ENCODE data around the gene BICD1.
"Not testable (repeated sequence)": the region's sequence is repeated elsewhere in the genome, so short reads cannot be mapped to it uniquely, and the experiment has no call there.

The BICD1 gene

DNA sequence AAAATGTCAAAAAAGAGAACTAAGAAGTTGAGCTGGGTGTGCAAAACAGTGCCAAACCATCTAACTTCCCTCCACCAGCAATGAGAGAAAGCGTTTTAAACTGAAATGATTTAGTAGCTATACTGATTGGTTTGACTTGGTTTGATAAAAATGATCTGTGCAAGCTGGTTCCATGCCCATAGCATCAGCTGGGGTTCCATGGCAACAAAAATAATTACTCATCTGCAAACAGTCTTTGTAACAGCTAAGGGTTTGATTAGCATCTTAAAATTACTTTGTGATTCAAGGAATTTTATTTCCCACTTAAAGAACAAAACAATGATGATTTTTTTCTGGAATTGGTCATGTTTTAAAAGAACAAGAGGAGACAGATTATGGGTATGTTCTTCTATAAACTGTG lies 15.0 kb upstream of the BICD1 start:
- H3K4me3 ChIP-seq (ENCODE audit: low read depth, low read length) = no peak overlapping the region
- CTCF ChIA-PET = interaction anchor here (1.0 kb wide), 2 partner anchors 14 to 30 kb away, joined by 3 read pairs; no protein-coding TSS in a partner anchor
- TF ChIP-seq, protein P1, sequence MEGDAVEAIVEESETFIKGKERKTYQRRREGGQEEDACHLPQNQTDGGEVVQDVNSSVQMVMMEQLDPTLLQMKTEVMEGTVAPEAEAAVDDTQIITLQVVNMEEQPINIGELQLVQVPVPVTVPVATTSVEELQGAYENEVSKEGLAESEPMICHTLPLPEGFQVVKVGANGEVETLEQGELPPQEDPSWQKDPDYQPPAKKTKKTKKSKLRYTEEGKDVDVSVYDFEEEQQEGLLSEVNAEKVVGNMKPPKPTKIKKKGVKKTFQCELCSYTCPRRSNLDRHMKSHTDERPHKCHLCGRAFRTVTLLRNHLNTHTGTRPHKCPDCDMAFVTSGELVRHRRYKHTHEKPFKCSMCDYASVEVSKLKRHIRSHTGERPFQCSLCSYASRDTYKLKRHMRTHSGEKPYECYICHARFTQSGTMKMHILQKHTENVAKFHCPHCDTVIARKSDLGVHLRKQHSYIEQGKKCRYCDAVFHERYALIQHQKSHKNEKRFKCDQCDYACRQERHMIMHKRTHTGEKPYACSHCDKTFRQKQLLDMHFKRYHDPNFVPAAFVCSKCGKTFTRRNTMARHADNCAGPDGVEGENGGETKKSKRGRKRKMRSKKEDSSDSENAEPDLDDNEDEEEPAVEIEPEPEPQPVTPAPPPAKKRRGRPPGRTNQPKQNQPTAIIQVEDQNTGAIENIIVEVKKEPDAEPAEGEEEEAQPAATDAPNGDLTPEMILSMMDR (IDR thresholded peaks at IDR 0.05; ENCODE audit: insufficient read depth, low read length, missing control alignments) = no peak
- DNase-seq (ENCODE audit: low read depth, low spot score) = no peak
- POLR2A ChIA-PET = no interaction called here

DNA sequence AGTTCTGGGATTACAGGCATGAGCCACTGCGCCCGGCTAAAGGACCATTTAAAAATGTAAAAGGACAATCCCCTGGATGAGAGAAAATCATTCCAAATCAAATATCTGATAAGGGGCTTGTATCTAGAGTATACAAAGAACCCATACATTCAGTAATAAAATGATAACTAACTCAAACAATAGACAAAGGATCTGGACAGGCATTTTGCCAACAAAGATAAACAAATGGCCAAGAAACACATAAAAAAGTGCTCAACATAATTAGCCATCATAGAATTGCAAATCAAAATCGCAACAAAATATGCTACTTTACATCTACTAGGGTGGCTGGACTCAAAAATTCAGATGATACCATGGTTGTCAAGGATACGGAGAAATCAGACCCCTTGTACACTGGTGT lies 8.5 kb upstream of the BICD1 start:
- TF ChIP-seq, protein P1 (IDR thresholded peaks at IDR 0.05; ENCODE audit: insufficient read depth, low read length, missing control alignments) = no peak
- DNase-seq (ENCODE audit: low read depth, low spot score) = no peak
- POLR2A ChIA-PET = no interaction called here
- CTCF ChIA-PET = no interaction called here
- no peak overlapping the region for H3K4me3 ChIP-seq (ENCODE audit: low read depth, low read length)

DNA sequence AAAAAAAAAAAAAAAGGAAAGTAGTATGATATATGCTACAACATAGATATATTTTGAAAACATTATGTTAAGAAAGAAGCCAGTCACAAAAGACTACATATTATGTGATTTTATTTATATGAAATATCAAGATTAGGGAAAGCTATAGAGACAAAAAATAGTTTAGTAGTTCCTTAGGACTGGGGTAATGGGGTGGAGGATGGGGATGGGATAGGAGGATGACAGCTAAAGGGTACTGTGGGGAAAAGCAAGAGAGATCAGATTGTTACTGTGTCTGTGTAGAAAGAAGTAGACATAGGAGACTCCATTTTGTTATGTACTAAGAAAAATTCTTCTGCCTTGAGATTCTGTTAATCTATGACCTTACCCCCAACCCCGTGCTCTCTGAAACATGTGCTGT lies 7.4 kb upstream of the BICD1 start:
- POLR2A ChIA-PET; DNase-seq (ENCODE audit: low read depth, low spot score); H3K4me3 ChIP-seq (ENCODE audit: low read depth, low read length); CTCF ChIA-PET: not testable (repeated sequence)

DNA sequence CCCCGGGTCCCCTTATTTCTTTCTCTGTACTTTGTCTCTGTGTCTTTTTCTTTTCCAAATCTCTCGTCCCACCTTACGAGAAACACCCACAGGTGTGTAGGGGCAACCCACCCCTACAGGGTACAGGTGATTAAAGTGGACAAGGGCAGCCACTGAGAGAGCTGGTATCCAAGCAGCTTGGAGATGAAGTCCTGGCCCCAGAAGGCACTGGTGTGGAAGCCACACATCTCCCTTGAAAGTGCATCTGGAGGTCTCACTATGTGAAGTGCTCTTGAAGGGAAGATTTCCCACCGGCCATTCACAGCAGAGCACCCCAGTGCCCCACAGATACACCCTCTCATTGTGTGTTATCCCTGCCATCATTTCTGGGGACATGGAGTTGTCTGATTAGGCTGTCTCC lies 6.3 kb upstream of the BICD1 start:
- TF ChIP-seq, protein P1 (IDR thresholded peaks at IDR 0.05; ENCODE audit: insufficient read depth, low read length, missing control alignments) = no peak
- no peak overlapping the region for H3K4me3 ChIP-seq (ENCODE audit: low read depth, low read length)
- ChIA-PET CTCF (no interaction called here), POLR2A (no interaction called here)
- no peak for DNase-seq (ENCODE audit: low read depth, low spot score)

DNA sequence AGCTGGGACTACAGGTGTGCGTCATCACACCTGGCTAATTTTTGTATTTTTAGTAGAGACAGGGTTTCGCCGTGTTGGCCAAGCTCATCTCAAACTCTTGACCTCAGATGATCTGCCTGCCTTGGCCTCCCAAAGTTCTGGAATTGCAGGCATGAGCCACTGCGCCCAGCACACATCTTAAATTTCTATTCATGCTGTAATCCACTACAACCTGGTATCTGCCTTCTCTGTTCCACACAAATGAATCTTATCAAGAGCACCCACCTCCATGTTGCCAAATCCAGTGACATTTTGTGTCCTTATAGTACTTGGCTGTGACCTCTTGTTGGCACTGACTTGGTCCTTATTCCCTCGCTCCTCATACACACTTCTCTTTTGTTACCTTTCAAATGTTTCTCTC lies 5.8 kb upstream of the BICD1 start:
- H3K4me3 ChIP-seq (ENCODE audit: low read depth, low read length) = no peak overlapping the region
- TF ChIP-seq, protein P1 (IDR thresholded peaks at IDR 0.05; ENCODE audit: insufficient read depth, low read length, missing control alignments) = no peak
- CTCF ChIA-PET = interaction anchor here (1.9 kb wide), 1 partner anchor 8 kb away, joined by 5 read pairs; no protein-coding TSS in a partner anchor
- POLR2A ChIA-PET = no interaction called here
- no peak for DNase-seq (ENCODE audit: low read depth, low spot score)

DNA sequence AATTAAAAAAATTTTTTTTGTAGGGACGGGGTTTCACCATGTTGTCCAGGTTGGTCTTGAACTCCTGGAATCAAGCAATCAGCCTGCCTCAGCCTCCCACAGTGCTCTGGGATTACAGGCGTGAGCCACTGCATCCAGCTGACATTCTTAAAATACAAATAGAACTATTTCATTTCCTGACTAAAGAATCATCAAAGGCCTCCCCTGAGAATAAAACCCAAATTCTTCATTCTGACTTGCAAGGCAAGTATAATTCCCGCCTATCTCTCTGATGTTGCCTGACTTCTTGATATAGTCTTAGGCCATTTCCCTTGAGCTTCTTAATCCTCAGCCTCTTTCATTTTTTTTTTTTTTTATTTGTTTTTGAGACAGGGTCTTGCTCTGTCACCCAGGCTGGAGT lies 4.4 kb upstream of the BICD1 start:
- TF ChIP-seq, protein P1 (IDR thresholded peaks at IDR 0.05; ENCODE audit: insufficient read depth, low read length, missing control alignments) = no peak
- no peak overlapping the region for H3K4me3 ChIP-seq (ENCODE audit: low read depth, low read length)
- POLR2A ChIA-PET = no interaction called here
- no peak for DNase-seq (ENCODE audit: low read depth, low spot score)
- CTCF ChIA-PET = interaction anchor here (1.9 kb wide), 1 partner anchor 9 kb away, joined by 5 read pairs; no protein-coding TSS in a partner anchor

DNA sequence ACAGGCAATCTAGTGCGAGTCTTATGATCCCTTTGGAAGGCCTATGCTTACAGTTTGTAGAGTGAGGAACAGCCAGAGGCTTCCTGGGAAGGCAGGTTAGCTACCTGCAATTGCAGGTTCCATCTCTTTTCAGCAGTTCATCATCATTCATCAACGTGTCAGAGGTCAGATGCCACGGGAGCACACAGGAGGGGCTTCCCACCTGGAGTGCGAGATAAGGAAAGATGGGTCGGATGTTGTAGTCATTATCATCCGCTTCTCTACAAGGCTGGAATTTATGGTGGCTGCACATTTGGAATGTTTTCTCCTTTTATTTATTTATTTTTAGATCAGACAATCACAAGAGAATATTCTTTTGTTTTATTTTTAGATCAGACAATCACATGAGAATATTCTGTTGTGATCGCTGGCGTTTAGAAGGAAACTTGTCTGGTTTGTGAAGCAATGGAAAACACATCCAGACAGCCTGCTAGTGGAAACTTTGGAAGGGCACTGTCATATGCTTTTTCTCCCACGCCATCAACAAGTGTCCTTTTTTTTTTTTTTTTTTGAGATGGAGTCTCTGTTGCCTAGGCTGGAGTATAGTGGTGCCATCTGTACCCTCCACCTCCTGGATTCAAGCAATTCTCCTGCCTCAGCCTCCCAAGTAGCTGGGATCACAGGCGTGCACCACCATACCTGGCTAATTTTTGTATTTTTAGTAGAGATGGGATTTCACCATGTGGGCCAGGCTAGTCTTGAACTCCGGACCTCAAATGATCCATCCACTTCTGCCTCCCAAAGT lies 1.9 kb upstream of the BICD1 start:
- no peak overlapping the region for H3K4me3 ChIP-seq (ENCODE audit: low read depth, low read length)
- TF ChIP-seq, protein P1 (IDR thresholded peaks at IDR 0.05; ENCODE audit: insufficient read depth, low read length, missing control alignments) = no peak
- DNase-seq (ENCODE audit: low read depth, low spot score) = no peak
- POLR2A ChIA-PET = no interaction called here
- CTCF ChIA-PET = no interaction called here

Data from AG04449 (cell line).